ENCODE measurements around the gene GALNT10. TPM values are rescaled to one million over a fixed set of nuclear protein-coding genes. Genes with fewer than 3 reads are reported as not detected.

The GALNT10 gene
- total RNA-seq, 1 donor from 2014 or later: 11.5 TPM

DNA sequence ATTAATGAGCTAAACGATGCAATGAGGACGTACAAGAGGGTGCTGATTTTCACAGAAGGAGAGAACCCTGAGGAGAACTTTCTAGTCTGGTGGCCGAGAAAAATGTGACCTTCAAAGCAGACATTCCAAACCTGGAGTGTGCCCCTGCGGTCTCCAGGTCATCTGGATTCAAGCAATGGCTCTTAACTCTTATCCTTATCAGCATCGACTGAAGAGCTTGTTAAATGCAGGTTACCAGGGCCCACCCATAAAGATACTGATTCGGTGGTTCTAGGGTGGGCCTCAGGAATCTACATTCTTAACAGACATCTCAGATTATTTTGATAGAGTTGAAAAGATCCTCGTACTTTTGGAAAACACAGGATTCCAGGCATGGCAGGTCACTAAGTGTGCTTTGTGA lies 151.7 kb downstream of the GALNT10 start:
- no peak for DNase-seq
- Histone ChIP-seq H3K27ac (replicated peaks) (no peak overlapping the region), H3K4me3 (no peak overlapping the region), H3K9me3 (replicated peaks) (no peaks in the 10 kb centered on the region), H3K4me1 (peaks cover 14% of the 10 kb centered on the region), H3K36me3 (peaks cover 8% of the 10 kb centered on the region), H3K27me3 (ENCODE audit: low read depth) (no peaks in the 10 kb centered on the region)
- TF ChIP-seq, protein P1, sequence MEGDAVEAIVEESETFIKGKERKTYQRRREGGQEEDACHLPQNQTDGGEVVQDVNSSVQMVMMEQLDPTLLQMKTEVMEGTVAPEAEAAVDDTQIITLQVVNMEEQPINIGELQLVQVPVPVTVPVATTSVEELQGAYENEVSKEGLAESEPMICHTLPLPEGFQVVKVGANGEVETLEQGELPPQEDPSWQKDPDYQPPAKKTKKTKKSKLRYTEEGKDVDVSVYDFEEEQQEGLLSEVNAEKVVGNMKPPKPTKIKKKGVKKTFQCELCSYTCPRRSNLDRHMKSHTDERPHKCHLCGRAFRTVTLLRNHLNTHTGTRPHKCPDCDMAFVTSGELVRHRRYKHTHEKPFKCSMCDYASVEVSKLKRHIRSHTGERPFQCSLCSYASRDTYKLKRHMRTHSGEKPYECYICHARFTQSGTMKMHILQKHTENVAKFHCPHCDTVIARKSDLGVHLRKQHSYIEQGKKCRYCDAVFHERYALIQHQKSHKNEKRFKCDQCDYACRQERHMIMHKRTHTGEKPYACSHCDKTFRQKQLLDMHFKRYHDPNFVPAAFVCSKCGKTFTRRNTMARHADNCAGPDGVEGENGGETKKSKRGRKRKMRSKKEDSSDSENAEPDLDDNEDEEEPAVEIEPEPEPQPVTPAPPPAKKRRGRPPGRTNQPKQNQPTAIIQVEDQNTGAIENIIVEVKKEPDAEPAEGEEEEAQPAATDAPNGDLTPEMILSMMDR (IDR thresholded peaks at IDR 0.05; ENCODE audit: borderline replicate concordance): no peak
- intact Hi-C loops (cut with micrococcal nuclease): no loop called here

DNA sequence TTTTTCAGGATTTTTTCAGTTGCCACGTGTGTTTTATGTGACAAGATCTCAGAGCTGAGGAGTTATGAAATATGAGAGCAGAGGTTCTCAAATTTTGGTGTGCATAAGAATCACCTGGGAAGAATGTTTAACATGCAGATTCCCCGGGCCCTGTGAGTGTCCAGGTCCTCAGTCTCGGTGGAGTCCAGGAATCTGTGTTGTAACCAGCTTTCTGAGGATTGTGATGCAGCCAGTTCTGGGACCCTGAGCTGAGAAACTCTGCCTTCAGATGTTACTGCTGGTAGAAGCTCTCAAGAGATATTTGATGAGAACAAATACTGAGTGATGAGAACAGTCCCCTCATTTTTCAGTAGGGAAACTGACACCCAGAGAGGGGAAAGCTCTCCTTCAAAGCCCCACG lies 152.4 kb downstream of the GALNT10 start:
- Histone ChIP-seq H3K4me1 (peaks cover 14% of the 10 kb centered on the region), H3K27me3 (ENCODE audit: low read depth) (no peaks in the 10 kb centered on the region), H3K4me3 (no peak overlapping the region), H3K27ac (replicated peaks) (no peak overlapping the region), H3K36me3 (peaks cover 8% of the 10 kb centered on the region), H3K9me3 (replicated peaks) (no peaks in the 10 kb centered on the region)
- intact Hi-C loops (cut with micrococcal nuclease): no loop called here
- TF ChIP-seq, protein P1 (IDR thresholded peaks at IDR 0.05; ENCODE audit: borderline replicate concordance): no peak
- DNase-seq: no peak

DNA sequence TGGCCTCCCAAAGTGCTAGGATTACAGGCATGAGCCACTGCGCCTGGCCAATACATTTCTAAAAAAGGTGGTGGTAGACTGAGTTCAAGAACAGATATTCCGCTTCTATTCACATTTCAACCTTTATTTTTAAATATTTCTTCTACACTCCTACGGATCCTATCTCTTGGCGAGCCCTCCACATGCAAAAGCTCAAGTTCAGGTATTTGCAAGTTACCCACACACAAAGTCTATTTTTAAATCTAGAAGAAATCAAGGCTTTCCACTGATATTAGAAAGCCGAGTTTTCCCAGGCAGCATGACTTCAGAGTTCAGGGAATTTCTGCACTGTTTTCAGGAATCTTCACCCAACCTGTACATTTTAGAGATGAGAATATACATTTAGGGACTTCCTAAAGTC lies 153.9 kb downstream of the GALNT10 start:
- TF ChIP-seq, protein P1 (IDR thresholded peaks at IDR 0.05; ENCODE audit: borderline replicate concordance): no peak
- H3K9me3 ChIP-seq (replicated peaks): no peaks in the 10 kb centered on the region
- intact Hi-C loops (cut with micrococcal nuclease): no loop called here

DNA sequence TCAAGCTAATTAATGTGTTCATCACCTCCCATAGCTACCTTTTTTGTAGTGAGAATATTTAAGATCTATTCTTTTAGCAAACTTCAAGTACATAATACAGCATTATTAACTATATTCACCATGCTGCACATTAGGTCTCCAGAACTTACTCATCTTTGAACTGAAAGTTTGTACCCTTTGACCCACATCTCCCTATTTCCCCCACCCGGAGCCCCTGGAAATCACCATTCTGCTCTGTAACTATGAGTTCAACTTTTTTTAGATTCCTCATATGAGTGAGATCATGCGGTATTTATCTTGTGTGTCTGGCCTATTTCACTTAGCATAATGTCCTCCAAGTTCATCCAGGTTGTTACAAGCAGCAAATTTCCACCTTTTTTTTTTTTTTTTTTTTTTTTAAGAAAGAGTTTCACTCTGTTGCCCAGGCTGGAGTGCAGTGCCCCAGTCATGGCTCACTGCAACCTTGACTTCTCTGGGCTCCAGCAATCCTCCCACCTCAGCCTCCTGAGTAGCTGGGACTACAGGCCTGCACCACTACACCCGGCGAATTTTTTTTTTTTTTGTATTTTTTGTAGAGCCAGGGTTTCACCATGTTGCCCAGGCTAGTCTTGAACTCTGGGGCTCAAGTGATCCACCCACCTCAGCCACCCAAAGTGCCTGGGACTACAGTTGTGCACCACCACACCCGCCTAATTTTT lies 154.9 kb downstream of the GALNT10 start:
- Histone ChIP-seq H3K27me3 (ENCODE audit: low read depth) (no peaks in the 10 kb centered on the region), H3K36me3 (no peaks in the 10 kb centered on the region), H3K4me3 (no peak overlapping the region), H3K4me1 (peaks cover 14% of the 10 kb centered on the region), H3K27ac (replicated peaks) (no peak overlapping the region), H3K9me3 (replicated peaks) (no peaks in the 10 kb centered on the region)
- TF ChIP-seq, protein P1 (IDR thresholded peaks at IDR 0.05; ENCODE audit: borderline replicate concordance): no peak
- no peak for DNase-seq
- intact Hi-C loops (cut with micrococcal nuclease): no loop called here

More for the DNA sequence above, 153.9 kb downstream of the GALNT10 start:
- Histone ChIP-seq H3K27ac (replicated peaks) (no peak overlapping the region), H3K4me1 (peaks cover 14% of the 10 kb centered on the region), H3K27me3 (ENCODE audit: low read depth) (no peaks in the 10 kb centered on the region), H3K4me3 (no peak overlapping the region), H3K36me3 (no peaks in the 10 kb centered on the region)
- no peak for DNase-seq

DNA sequence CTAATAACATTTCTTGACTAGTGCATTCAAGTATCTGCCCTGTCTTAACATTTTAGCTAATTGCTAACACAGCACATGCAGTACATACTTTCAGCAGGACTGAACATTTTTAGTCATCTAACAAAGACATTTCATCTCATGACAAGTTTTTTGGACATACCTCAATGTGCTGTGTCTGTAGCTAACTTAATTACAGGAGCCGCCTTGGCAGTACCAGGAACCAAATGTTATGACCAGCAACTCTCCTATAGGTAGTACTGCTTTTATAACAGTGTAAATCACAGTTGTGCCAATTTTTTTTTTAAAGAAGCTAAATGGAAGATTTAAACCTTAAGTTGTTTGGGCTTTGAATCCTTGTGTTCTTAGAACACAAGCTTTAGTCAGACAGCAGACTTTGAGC lies 155.9 kb downstream of the GALNT10 start:
- TF ChIP-seq, protein P1 (IDR thresholded peaks at IDR 0.05; ENCODE audit: borderline replicate concordance): no peak
- Histone ChIP-seq H3K4me3 (no peak overlapping the region), H3K27ac (replicated peaks) (no peak overlapping the region), H3K9me3 (replicated peaks) (no peaks in the 10 kb centered on the region), H3K36me3 (no peaks in the 10 kb centered on the region), H3K4me1 (peaks cover 14% of the 10 kb centered on the region), H3K27me3 (ENCODE audit: low read depth) (no peaks in the 10 kb centered on the region)
- intact Hi-C loops (cut with micrococcal nuclease): no loop called here
- no peak for DNase-seq

Data from left ventricle myocardium inferior (tissue), 1 donor.